Middle frontal gyrus (tissue), 1 donor: ENCODE data around the gene TLCD2.
"Not testable (repeated sequence)": the region's sequence is repeated elsewhere in the genome, so short reads cannot be mapped to it uniquely, and the experiment has no call there.

Experiments
- DNase-seq: peaks from one replicate; pipeline ENCODE4 v3.0.0-alpha.2; 2015; ENCODE audit warnings: low spot score; ENCODE audit errors: extremely low spot score

TLCD2 gene

GRCh38 chr17:1693339-1693738 lies 16.8 kb downstream of the TLCD2 start:
- no peak for DNase-seq

GRCh38 chr17:1690544-1691221 lies 19.5 kb downstream of the TLCD2 start:
- no peak for DNase-seq

- DNase-seq = not testable (repeated sequence)
Observed at GRCh38 chr17:1688405-1688804, 21.8 kb downstream of the TLCD2 start.

- DNase-seq = no peak
Observed at GRCh38 chr17:1686086-1686485, 24.1 kb downstream of the TLCD2 start.

- DNase-seq = peak; percentile 94
Observed at GRCh38 chr17:1684378-1685189, 25.6 kb downstream of the TLCD2 start, which contains the start of gene PRPF8. PRPF8 (minus strand) TSS chr17:1684867; CDS start chr17:1684571, 296 bp downstream.

GRCh38 chr17:1683459-1683858 lies 26.7 kb downstream of the TLCD2 start:
- DNase-seq = no peak

- no peak for DNase-seq
Observed at GRCh38 chr17:1676401-1676800, 33.8 kb downstream of the TLCD2 start.

- DNase-seq = no peak
Observed at GRCh38 chr17:1673041-1673785, 37.0 kb downstream of the TLCD2 start.

- DNase-seq = not testable (repeated sequence)
Observed at GRCh38 chr17:1663934-1664333, 46.2 kb downstream of the TLCD2 start.

- no peak for DNase-seq
Observed at GRCh38 chr17:1661045-1661444, 49.1 kb downstream of the TLCD2 start.

DNA sequence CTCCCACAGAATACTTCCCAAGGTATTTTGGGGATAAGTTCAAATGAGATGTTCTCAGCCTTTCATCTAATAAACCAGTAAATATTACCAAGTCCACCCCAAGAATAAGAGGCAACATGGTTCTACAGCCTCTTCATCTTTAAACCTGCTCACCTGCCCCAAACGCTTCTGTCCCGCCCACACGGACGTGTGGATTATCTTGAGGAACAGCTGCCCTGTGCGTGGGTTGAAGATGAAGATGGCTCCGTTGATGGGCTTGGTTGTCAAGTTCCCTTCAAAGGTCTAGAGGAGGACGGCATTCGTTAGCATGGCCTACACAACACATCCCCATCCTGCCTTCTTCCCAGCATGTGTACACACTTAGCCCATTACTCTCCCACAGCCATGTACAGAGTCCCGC lies 52.1 kb downstream of the TLCD2 start:
- DNase-seq = no peak

DNA sequence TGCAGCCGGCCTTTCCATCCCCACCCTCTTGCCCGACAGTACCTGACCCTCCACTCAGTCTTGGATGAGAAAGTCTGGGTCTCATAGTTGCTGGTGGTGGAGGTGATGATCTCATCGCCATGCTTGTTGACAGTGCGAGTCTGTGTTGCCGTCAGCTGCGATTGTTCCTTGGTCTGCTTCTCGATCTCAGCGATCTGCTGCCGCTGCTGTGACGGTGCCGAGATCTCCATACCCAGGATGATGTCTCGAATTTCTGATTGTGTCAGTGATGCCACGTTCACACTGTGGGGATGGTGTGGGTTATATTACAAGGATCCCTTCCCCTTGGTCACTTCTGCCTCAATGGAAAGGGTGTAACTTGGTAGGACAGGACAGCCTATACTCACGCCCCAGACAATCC lies 56.4 kb downstream of the TLCD2 start:
- DNase-seq = no peak

DNA sequence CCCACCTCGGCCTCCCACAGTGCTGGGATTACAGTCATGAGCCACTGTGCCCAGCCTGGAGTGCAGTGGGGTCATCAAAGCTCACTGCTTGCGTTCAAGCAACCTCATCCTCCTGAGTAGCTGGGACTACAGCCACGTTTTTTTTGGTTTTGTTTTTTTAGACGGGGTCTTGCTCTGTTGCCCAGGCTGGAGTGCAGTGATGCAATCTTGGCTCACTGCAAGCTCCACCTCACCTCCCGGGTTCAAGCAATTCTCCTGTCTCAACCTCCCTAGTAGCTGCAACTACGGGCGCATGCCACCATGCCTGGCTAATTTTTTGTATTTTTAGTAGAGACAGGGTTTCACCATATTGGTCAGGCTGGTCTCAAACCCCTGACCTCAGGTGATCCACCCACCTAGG lies 57.4 kb downstream of the TLCD2 start:
- not testable (repeated sequence) for DNase-seq
